ENCODE results near the gene CFP.

GRCh38 chrX:47638816-47639215, 9.1 kb upstream of the CFP start:
- TF ChIP-seq CTCF (IDR thresholded peaks at IDR 0.05) (no peak), POLR2A (IDR thresholded peaks at IDR 0.05) (no peak)
